Common myeloid progenitor, CD34-positive (primary cell): ENCODE measurements around the gene TRPM2.

Source experiments
- CTCF ChIA-PET: fragments of 350-600 bp; sonication (Branson Sonifier 250); formaldehyde crosslinking; loops from one replicate; lab custom pipeline; 2021; ENCODE audit warnings: antibody characterized with exemption; lab: Charles Lee
- POLR2A ChIA-PET: fragments of 350-600 bp; sonication (Branson Sonifier 250); formaldehyde crosslinking; loops from one replicate; lab custom pipeline; 2021; ENCODE audit warnings: antibody characterized with exemption; lab: Charles Lee
- DNase-seq, 3 donors: peaks; one replicate each; pipeline versions ENCODE4 v3.0.0 to v3.0.0-alpha.2; 2013
- H3K27ac ChIP-seq, 2 experiments: 1 replicate in 1 of 2; 2 replicates in 1 of 2; pipeline ENCODE4 v1.7.0; 2013; ENCODE audit warnings: inconsistent platforms in 2 of 2, low read length in 2 of 2, mild to moderate bottlenecking in 2 of 2, low read depth in 1 of 2, moderate library complexity in 1 of 2; ENCODE audit not compliant: severe bottlenecking in 2 of 2, insufficient read depth in 1 of 2, poor library complexity in 1 of 2
- H3K27me3 ChIP-seq, 5 experiments: replicated peaks in 2 of 5; 1 replicate in 3 of 5; 2 replicates in 2 of 5; pipeline versions ENCODE4 v1.6.1 to v1.7.0; 2013; ENCODE audit warnings: low read length in 4 of 5, mild to moderate bottlenecking in 2 of 5, moderate library complexity in 2 of 5, inconsistent platforms in 1 of 5; ENCODE audit not compliant: insufficient read depth in 5 of 5, control insufficient read depth in 4 of 5
- H3K36me3 ChIP-seq, 4 experiments: 1 replicate in 2 of 4; 2 replicates in 2 of 4; pipeline versions ENCODE4 v1.6.1 to v1.7.0; 2013; ENCODE audit warnings: low read length in 3 of 4, control low read depth in 1 of 4, mild to moderate bottlenecking in 1 of 4; ENCODE audit not compliant: control insufficient read depth in 4 of 4, insufficient read depth in 4 of 4
- H3K4me1 ChIP-seq, 4 experiments: 1 replicate in 3 of 4; 2 replicates in 1 of 4; pipeline versions ENCODE4 v1.6.1 to v1.7.1; 2013; ENCODE audit warnings: low read length in 3 of 4, mild to moderate bottlenecking in 3 of 4, control low read depth in 1 of 4, inconsistent platforms in 1 of 4, moderate library complexity in 1 of 4; ENCODE audit not compliant: control insufficient read depth in 4 of 4, insufficient read depth in 4 of 4; ENCODE audit errors: control extremely low read depth in 1 of 4
- H3K4me3 ChIP-seq, 7 experiments: 1 replicate in 4 of 7; 2 replicates in 3 of 7; pipeline versions ENCODE4 v1.5.1 to v1.7.0; 2013; ENCODE audit warnings: mild to moderate bottlenecking in 7 of 7, low read length in 6 of 7, moderate library complexity in 6 of 7, inconsistent platforms in 2 of 7, low read depth in 2 of 7, control low read depth in 1 of 7; ENCODE audit not compliant: insufficient read depth in 4 of 7, control insufficient read depth in 1 of 7; ENCODE audit errors: extremely low read depth in 1 of 7
- H3K9me3 ChIP-seq, 5 experiments: 1 replicate in 4 of 5; 2 replicates in 1 of 5; pipeline versions ENCODE4 v1.6.1 to v1.7.1; 2013; ENCODE audit warnings: low read length in 4 of 5, mild to moderate bottlenecking in 2 of 5, inconsistent platforms in 1 of 5, low read depth in 1 of 5, moderate library complexity in 1 of 5; ENCODE audit not compliant: control insufficient read depth in 4 of 5, insufficient read depth in 2 of 5; ENCODE audit errors: control extremely low read depth in 1 of 5
- WGBS: methylation state at CpG from one replicate; pipeline ENCODE4 v1.1.5; 2013; ENCODE audit not compliant: insufficient coverage; 5-methylcytosine and 5-hydroxymethylcytosine counted together

The TRPM2 gene

DNA sequence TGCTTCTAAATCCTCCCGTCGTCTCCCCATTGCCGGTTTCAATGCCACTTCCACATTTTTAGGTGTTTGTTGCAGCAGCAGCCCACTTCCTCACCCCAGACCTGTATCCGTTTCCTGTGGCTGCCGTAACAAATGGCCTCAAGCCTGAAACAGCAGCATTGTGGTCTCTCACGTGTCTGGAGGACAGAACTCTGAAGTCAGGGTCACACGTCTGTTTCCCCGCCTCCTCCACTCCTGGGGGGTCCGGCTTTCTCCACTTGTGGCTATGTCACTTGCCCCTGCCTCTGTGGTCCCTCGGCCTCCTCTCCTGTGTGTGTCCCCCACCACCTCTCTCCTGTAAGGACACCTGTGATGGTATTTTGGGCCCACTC is 21.8 kb downstream of the TRPM2 start:
- Histone ChIP-seq H3K4me3 (peak overlapping the region in 2 of 7 experiments; percentile 13 to 14), H3K9me3 (peaks cover 0 to 25% (median 6%) of the 10 kb centered on the region in 5 experiments), H3K27me3 (peaks cover 0 to 6% (median 0%) of the 10 kb centered on the region in 5 experiments), H3K4me1 (peaks cover 0 to 34% (median 23%) of the 10 kb centered on the region in 4 experiments), H3K36me3 (peaks cover 0 to 5% (median 0%) of the 10 kb centered on the region in 4 experiments), H3K27ac (no peak overlapping the region)
- ChIA-PET POLR2A (no interaction called here), CTCF (interaction anchor here (0.6 to 1.6 kb wide), 2 partner anchors 15 to 1249 kb away, joined by 3 to 6 read pairs; no protein-coding TSS in a partner anchor)
- peak; percentile 87 to 97 (median 95) for DNase-seq
- under 1% methylated on average over 10 of the region's 10 CpGs for WGBS

DNA sequence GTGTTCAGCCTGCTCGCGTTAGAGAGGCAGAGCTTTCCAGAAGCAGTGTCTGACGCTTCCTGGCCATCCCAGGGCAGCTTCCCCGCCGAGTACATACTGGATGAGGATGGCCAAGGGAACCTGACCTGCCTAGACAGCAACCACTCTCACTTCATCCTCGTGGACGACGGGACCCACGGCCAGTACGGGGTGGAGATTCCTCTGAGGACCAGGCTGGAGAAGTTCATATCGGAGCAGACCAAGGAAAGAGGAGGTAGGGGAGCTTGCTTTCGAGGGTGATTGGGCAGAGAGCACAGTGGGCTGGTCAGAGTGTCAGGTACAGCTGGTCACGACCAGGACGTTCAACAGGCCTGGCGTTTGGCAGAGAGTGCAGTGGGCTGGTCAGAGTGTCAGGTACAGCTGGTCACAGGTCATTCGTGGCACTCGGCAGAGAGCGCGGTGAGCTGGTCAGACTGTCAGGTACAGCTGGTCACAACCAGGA is 22.4 kb downstream of the TRPM2 start:
- H3K9me3 ChIP-seq = peaks cover 0 to 25% (median 6%) of the 10 kb centered on the region in 5 experiments
- H3K27ac ChIP-seq = no peak overlapping the region
- CTCF ChIA-PET = interaction anchor here (0.7 to 1.6 kb wide), 2 partner anchors 15 kb away, joined by 4 to 6 read pairs; no protein-coding TSS in a partner anchor
- DNase-seq = no peak
- peaks cover 0 to 3% (median 0%) of the 10 kb centered on the region in 5 experiments for H3K27me3 ChIP-seq
- peaks cover 0 to 5% (median 0%) of the 10 kb centered on the region in 4 experiments for H3K36me3 ChIP-seq
- peaks cover 0 to 32% (median 22%) of the 10 kb centered on the region in 4 experiments for H3K4me1 ChIP-seq
- H3K4me3 ChIP-seq = peak overlapping the region in 1 of 7 experiments; percentile 14
- 98% methylated on average over 16 of the region's 19 CpGs for WGBS
- POLR2A ChIA-PET = no interaction called here

DNA sequence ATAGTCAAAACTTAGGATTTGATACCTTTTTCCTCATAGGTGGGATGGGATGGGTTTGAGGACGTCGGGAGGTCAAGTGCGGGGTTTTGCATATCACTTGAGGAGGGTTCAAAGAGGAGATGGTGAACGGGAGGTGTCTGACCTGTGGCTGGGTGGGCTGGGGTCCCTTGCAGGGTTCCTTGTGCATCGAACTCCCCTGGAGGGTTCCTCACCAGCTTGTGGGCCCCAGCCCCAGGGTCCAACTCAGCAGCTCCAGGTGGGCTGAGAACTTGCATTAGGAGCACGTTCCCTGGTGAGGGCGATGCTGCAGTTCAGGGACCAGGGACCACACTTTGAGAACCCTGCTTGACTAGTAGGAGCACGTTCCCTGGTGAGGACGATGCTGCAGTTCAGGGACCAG is 23.2 kb downstream of the TRPM2 start:
- H3K4me1 ChIP-seq = peaks cover 0 to 32% (median 22%) of the 10 kb centered on the region in 4 experiments
- no peak overlapping the region for H3K4me3 ChIP-seq
- peaks cover 0 to 3% (median 0%) of the 10 kb centered on the region in 4 experiments for H3K36me3 ChIP-seq
- H3K27ac ChIP-seq = no peak overlapping the region
- CTCF ChIA-PET = interaction anchor here (1.6 kb wide), 1 partner anchor 14 kb away, joined by 6 read pairs; no protein-coding TSS in a partner anchor
- WGBS = 96% methylated on average over 9 of the region's 9 CpGs
- peaks cover 0 to 3% (median 0%) of the 10 kb centered on the region in 5 experiments for H3K27me3 ChIP-seq
- peaks cover 0 to 23% (median 6%) of the 10 kb centered on the region in 5 experiments for H3K9me3 ChIP-seq
- POLR2A ChIA-PET = no interaction called here
- DNase-seq = no peak

DNA sequence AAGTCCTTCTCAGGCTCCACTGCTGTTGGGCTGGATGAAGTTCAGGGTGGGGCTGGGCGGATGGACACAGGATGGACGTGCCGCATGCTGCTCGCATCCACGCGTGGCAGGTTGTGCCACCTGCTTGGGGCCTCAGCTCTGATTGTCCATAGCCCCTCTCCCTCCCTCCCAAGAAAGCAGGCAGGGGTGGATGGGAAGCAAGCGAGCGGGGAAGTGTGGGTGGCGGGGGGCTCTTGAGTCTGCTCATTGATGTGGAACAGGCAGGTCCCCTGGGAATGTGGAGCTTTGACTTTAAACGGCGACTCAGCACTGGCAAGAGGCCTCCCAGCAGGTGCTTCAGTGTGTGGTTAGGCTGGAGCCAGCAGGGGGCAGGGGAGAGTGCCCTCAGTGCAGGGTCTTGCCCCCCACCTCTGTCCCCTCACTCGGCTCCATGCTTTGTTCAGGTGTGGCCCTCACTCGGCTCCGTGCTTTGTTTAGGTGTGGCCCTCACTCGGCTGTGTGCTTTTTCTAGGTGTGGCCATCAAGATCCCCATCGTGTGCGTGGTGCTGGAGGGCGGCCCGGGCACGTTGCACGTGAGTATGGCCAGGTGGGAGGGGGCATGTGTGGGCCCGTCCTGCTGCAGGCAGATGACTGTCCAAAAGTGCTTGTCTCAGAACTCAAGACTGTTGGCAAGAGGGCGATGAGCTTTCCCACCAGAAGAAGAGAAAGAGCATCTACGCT is 23.9 kb downstream of the TRPM2 start:
- peaks cover 0 to 3% (median 0%) of the 10 kb centered on the region in 5 experiments for H3K27me3 ChIP-seq
- CTCF ChIA-PET = no interaction called here
- H3K36me3 ChIP-seq = peaks cover 0 to 2% (median 0%) of the 10 kb centered on the region in 4 experiments
- peaks cover 0 to 21% (median 6%) of the 10 kb centered on the region in 5 experiments for H3K9me3 ChIP-seq
- peaks cover 0 to 32% (median 21%) of the 10 kb centered on the region in 4 experiments for H3K4me1 ChIP-seq
- POLR2A ChIA-PET = no interaction called here
- H3K27ac ChIP-seq = no peak overlapping the region
- 90% methylated on average over 12 of the region's 24 CpGs for WGBS
- H3K4me3 ChIP-seq = no peak overlapping the region
- DNase-seq = no peak

DNA sequence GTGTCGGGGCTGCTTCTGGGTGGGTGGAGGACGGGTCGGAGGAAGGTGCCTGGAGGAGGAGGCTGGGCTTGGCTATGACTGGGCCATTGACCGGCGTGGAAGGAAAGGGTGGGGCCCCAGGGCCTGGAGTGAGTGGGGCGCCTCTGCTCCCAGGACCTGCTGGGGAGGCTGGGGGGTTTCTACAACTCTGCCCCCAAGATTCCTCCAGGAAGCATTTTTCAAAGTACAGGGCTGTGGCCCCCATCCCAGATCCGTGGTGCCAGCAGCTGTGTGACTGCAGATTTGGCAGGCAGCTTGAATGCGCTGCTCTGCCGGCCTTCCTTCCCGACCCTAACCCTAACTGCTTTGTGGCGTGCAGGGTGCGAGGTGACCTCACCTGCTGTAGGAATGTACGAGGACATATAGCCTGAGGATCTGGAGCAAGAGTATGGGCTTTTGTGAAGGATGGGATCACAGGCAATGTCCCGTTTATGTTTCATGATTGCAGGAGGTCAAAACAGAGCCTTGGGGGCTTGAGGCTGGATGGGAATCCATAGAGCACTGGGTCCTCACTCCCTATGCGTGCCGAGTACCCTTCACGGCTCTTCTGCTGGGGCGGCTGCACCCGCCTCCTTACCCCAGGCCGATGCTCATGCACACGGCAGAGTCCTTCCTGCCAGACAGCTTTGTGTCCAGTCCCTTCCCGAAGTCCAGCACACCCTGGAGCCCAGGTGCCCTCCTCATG is 24.7 kb downstream of the TRPM2 start:
- Histone ChIP-seq H3K27ac (no peak overlapping the region), H3K36me3 (peaks cover 0 to 2% (median under 1%) of the 10 kb centered on the region in 4 experiments), H3K9me3 (peaks cover 0 to 21% (median 6%) of the 10 kb centered on the region in 5 experiments), H3K4me3 (no peak overlapping the region), H3K4me1 (peaks cover 0 to 32% (median 21%) of the 10 kb centered on the region in 4 experiments), H3K27me3 (peaks cover 0 to 5% (median 0%) of the 10 kb centered on the region in 5 experiments)
- ChIA-PET CTCF (no interaction called here), POLR2A (no interaction called here)
- no peak for DNase-seq
- 90% methylated on average over 16 of the region's 22 CpGs for WGBS

DNA sequence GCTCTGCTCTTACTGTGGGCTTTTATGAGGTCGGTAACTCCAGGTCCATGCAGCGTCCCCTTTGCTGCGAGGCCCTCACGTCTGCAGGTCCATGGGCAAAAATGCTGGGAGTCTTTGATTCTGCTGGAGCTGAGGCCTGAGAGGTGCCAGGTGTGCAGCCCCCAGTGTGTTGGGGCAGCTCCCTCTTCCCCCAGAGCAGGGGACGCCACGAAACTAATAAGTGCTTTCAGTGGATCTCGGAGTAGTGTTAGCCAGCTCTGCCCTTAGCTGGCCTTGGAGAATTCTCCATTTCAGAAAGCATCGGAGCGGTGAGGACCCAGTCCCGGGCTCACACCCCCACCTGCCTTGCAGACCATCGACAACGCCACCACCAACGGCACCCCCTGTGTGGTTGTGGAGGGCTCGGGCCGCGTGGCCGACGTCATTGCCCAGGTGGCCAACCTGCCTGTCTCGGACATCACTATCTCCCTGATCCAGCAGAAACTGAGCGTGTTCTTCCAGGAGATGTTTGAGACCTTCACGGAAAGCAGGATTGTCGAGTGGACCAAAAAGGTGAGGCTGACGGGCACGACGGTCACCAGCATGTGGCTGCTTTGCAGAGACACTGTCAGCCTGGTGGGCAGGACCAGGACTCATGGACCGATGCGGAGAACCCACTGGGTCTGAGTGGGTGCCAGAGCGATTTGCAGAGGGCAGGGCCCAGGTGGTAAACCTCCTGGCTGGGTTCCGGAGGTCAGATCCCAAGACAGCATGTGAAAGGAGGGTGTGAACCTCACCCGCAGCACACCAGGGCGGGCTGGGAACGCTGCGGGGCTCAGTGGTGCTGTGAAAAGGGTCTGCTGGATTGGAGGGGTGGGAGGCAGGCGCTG is 25.5 kb downstream of the TRPM2 start:
- over 99% methylated on average over 28 of the region's 34 CpGs for WGBS
- CTCF ChIA-PET = no interaction called here
- peaks cover 0 to 3% (median 1%) of the 10 kb centered on the region in 4 experiments for H3K36me3 ChIP-seq
- DNase-seq = no peak
- H3K27me3 ChIP-seq = peaks cover 0 to 5% (median 0%) of the 10 kb centered on the region in 5 experiments
- H3K4me3 ChIP-seq = no peak overlapping the region
- H3K27ac ChIP-seq = no peak overlapping the region
- H3K9me3 ChIP-seq = peaks cover 0 to 21% (median 6%) of the 10 kb centered on the region in 5 experiments
- POLR2A ChIA-PET = no interaction called here
- peaks cover 0 to 26% (median 18%) of the 10 kb centered on the region in 4 experiments for H3K4me1 ChIP-seq
